Trophoblast cell (in vitro differentiated cells and primary cell): ENCODE results near the gene SBF2.

Experiments used
- DNase-seq, 2 donors: peaks; one replicate each; pipeline ENCODE4 v3.0.0-alpha.2; 2016
- H2AFZ ChIP-seq: 2 replicates; pipeline ENCODE4 v1.6.1; 2013; ENCODE audit warnings: low read length, moderate library complexity, mild to moderate bottlenecking; ENCODE audit not compliant: insufficient read depth, poor library complexity
- H2AK5ac ChIP-seq: 2 replicates; pipeline ENCODE4 v1.6.1; 2013; ENCODE audit warnings: mild to moderate bottlenecking, low read length
- H2BK120ac ChIP-seq: 2 replicates; pipeline ENCODE4 v1.6.1; 2013; ENCODE audit warnings: low read length, mild to moderate bottlenecking, moderate library complexity; ENCODE audit not compliant: insufficient read depth, poor library complexity
- H2BK12ac ChIP-seq: 2 replicates; pipeline ENCODE4 v1.6.1; 2013; ENCODE audit warnings: mild to moderate bottlenecking, low read length, moderate library complexity
- H2BK5ac ChIP-seq: 2 replicates; pipeline ENCODE4 v1.6.1; 2013; ENCODE audit warnings: low read length, low read depth, moderate library complexity, mild to moderate bottlenecking; ENCODE audit not compliant: poor library complexity
- H3K14ac ChIP-seq: 2 replicates; pipeline ENCODE4 v1.6.1; 2013; ENCODE audit warnings: mild to moderate bottlenecking, low read length
- H3K18ac ChIP-seq: 2 replicates; pipeline ENCODE4 v1.6.1; 2013; ENCODE audit warnings: mild to moderate bottlenecking, low read length
- H3K23ac ChIP-seq: 2 replicates; pipeline ENCODE4 v1.6.1; 2013; ENCODE audit warnings: low read length
- H3K27ac ChIP-seq: 2 replicates; pipeline ENCODE4 v1.5.1; 2013; ENCODE audit warnings: low read depth, mild to moderate bottlenecking, inconsistent platforms, low read length, moderate library complexity
- H3K27me3 ChIP-seq: 2 replicates; pipeline ENCODE4 v1.6.1; 2013; ENCODE audit warnings: inconsistent platforms, mild to moderate bottlenecking, low read length, moderate library complexity; ENCODE audit not compliant: insufficient read depth
- H3K36me3 ChIP-seq, 2 experiments: 1 replicate in 1 of 2; 2 replicates in 1 of 2; pipeline ENCODE4 v1.6.1; 2013; ENCODE audit warnings: low read length in 2 of 2, mild to moderate bottlenecking in 2 of 2, moderate library complexity in 1 of 2; ENCODE audit not compliant: insufficient read depth in 2 of 2, control insufficient read depth in 1 of 2
- H3K4ac ChIP-seq: 2 replicates; pipeline ENCODE4 v1.6.1; 2013; ENCODE audit warnings: low read depth, mild to moderate bottlenecking, low read length, moderate library complexity
- H3K4me1 ChIP-seq, 2 experiments: 1 replicate in 1 of 2; 2 replicates in 1 of 2; pipeline ENCODE4 v1.6.1; 2013; ENCODE audit warnings: low read length in 2 of 2, mild to moderate bottlenecking in 2 of 2, moderate library complexity in 1 of 2; ENCODE audit not compliant: insufficient read depth in 2 of 2, control insufficient read depth in 1 of 2
- H3K4me2 ChIP-seq: 2 replicates; pipeline ENCODE4 v1.6.1; 2013; ENCODE audit warnings: inconsistent platforms, mild to moderate bottlenecking, low read length, moderate library complexity
- H3K4me3 ChIP-seq: 2 replicates; pipeline ENCODE4 v1.5.1; 2013; ENCODE audit warnings: mild to moderate bottlenecking, low read depth, low read length, inconsistent platforms
- H3K79me1 ChIP-seq: one replicate; pipeline ENCODE4 v1.6.1; 2013; ENCODE audit warnings: low read length
- H3K79me2 ChIP-seq: 2 replicates; pipeline ENCODE4 v1.6.1; 2013; ENCODE audit warnings: low read length, mild to moderate bottlenecking; ENCODE audit not compliant: control insufficient read depth, insufficient read depth, poor library complexity
- H3K9ac ChIP-seq: 2 replicates; pipeline ENCODE4 v1.6.1; 2013; ENCODE audit warnings: mild to moderate bottlenecking, low read length
- H3K9me3 ChIP-seq: 2 replicates; pipeline ENCODE4 v1.6.1; 2013; ENCODE audit warnings: low read depth, mild to moderate bottlenecking, control low read depth, inconsistent platforms, low read length; ENCODE audit not compliant: insufficient read depth
- H4K12ac ChIP-seq: 2 replicates; pipeline ENCODE4 v1.6.1; 2013; ENCODE audit warnings: low read depth, mild to moderate bottlenecking, low read length, moderate library complexity
- H4K8ac ChIP-seq: 2 replicates; pipeline ENCODE4 v1.6.1; 2013; ENCODE audit warnings: low read depth, mild to moderate bottlenecking, low read length, moderate library complexity
- H4K91ac ChIP-seq: one replicate; pipeline ENCODE4 v1.6.1; 2013; ENCODE audit warnings: low read depth, mild to moderate bottlenecking, low read length, moderate library complexity
- WGBS: extraction: QIAGEN DNeasy Blood & Tissue Kit; methylation state at CpG from one replicate; pipeline ENCODE4 v1.1.7; 2013; ENCODE audit warnings: missing lambda C conversion rate; ENCODE audit not compliant: insufficient read length, insufficient coverage; ENCODE audit errors: extremely low coverage; 5-methylcytosine and 5-hydroxymethylcytosine counted together

SBF2 gene

DNA sequence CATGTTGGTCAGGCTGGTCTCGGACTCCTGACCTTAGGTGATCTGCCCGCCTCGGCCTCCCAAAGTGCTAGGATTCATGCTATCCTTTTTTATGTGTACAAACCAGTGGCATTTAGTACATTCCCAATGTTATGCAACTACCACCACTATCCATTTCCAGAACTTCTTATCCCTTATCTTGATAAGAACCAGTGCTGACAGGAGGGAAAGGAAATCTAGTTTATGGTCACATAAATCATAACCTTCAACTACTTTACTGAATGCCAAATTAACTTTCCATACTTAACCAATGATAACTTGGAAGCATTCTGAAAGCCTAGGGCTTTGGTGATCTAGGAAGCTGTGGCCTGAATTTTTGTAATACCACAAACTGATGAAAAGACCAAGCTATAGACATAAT lies 459.7 kb downstream of the SBF2 start:
- H3K27me3 ChIP-seq: no peaks in the 10 kb centered on the region
- no peaks in the 10 kb centered on the region for H3K9me3 ChIP-seq
- H2AK5ac ChIP-seq: no peak overlapping the region
- H2AFZ ChIP-seq: no peak overlapping the region
- H3K9ac ChIP-seq: no peak overlapping the region
- no peak overlapping the region for H3K14ac ChIP-seq
- H4K91ac ChIP-seq: no peak overlapping the region
- no peaks in the 10 kb centered on the region for H3K79me1 ChIP-seq
- H2BK120ac ChIP-seq: no peak overlapping the region
- H3K18ac ChIP-seq: no peak overlapping the region
- H3K27ac ChIP-seq: no peak overlapping the region
- H3K79me2 ChIP-seq: no peaks in the 10 kb centered on the region
- DNase-seq: peak; percentile 26 to 82
- no peak overlapping the region for H3K4me2 ChIP-seq
- H3K36me3 ChIP-seq: peaks cover 0 to 3% of the 10 kb centered on the region in 2 experiments
- no peak overlapping the region for H2BK5ac ChIP-seq
- H2BK12ac ChIP-seq: no peak overlapping the region
- no peak overlapping the region for H4K8ac ChIP-seq
- no peak overlapping the region for H3K23ac ChIP-seq
- no CpG with 5 or more reads among the region's 3 CpGs for WGBS
- peaks cover 0 to under 1% of the 10 kb centered on the region in 2 experiments for H3K4me1 ChIP-seq
- H3K4me3 ChIP-seq: no peak overlapping the region
- no peak overlapping the region for H3K4ac ChIP-seq
- H4K12ac ChIP-seq: no peak overlapping the region

DNA sequence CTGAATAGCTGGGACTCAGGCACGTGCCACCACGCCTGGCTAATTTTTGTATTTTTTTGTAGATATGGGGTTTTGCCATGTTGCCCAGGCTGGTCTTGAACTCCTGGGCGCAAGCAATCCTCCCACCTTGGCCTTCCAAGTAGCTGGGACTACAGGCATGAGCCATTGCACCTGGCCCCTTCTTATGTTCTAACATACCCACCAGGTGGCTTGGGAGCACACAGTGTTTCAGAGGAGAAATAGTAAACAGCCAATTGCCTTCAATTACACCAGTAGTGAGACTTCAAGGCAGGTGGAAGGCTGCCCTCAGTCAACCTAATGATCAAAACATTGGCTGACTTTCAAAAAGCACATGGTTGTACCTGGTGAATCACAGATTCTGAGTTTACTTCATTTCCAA lies 462.9 kb downstream of the SBF2 start:
- no peak overlapping the region for H4K12ac ChIP-seq
- H3K4me3 ChIP-seq: no peak overlapping the region
- H3K9ac ChIP-seq: no peak overlapping the region
- no peaks in the 10 kb centered on the region for H3K27me3 ChIP-seq
- no peaks in the 10 kb centered on the region for H3K9me3 ChIP-seq
- H3K4me2 ChIP-seq: no peak overlapping the region
- no peaks in the 10 kb centered on the region for H3K79me1 ChIP-seq
- H3K79me2 ChIP-seq: no peaks in the 10 kb centered on the region
- H3K27ac ChIP-seq: no peak overlapping the region
- no peak overlapping the region for H3K23ac ChIP-seq
- H2BK12ac ChIP-seq: no peak overlapping the region
- H2BK120ac ChIP-seq: no peak overlapping the region
- H2AK5ac ChIP-seq: no peak overlapping the region
- H3K4me1 ChIP-seq: no peaks in the 10 kb centered on the region
- no peak overlapping the region for H3K14ac ChIP-seq
- H3K18ac ChIP-seq: no peak overlapping the region
- H2BK5ac ChIP-seq: no peak overlapping the region
- no peak overlapping the region for H3K4ac ChIP-seq
- no peak overlapping the region for H4K8ac ChIP-seq
- H2AFZ ChIP-seq: no peak overlapping the region
- H4K91ac ChIP-seq: no peak overlapping the region
- WGBS: no CpG with 5 or more reads among the region's 3 CpGs
- no peak for DNase-seq
- H3K36me3 ChIP-seq: peaks cover 0 to 3% of the 10 kb centered on the region in 2 experiments

- no CpG with 5 or more reads among the region's 1 CpG for WGBS
- peaks cover 2% of the 10 kb centered on the region for H3K79me1 ChIP-seq
- DNase-seq: no peak
- peaks cover 3% of the 10 kb centered on the region in 2 experiments for H3K4me1 ChIP-seq
- no peak overlapping the region for H3K4me3 ChIP-seq
- no peak overlapping the region for H3K4ac ChIP-seq
- no peak overlapping the region for H2AK5ac ChIP-seq
- H3K36me3 ChIP-seq: peaks cover 0 to 3% of the 10 kb centered on the region in 2 experiments
- H3K14ac ChIP-seq: no peak overlapping the region
- H2BK12ac ChIP-seq: no peak overlapping the region
- H3K27ac ChIP-seq: no peak overlapping the region
- no peaks in the 10 kb centered on the region for H3K79me2 ChIP-seq
- no peak overlapping the region for H4K8ac ChIP-seq
- H4K12ac ChIP-seq: no peak overlapping the region
- no peaks in the 10 kb centered on the region for H3K9me3 ChIP-seq
- H3K27me3 ChIP-seq: no peaks in the 10 kb centered on the region
- H3K18ac ChIP-seq: no peak overlapping the region
- H2BK5ac ChIP-seq: no peak overlapping the region
- H2BK120ac ChIP-seq: no peak overlapping the region
- H3K23ac ChIP-seq: no peak overlapping the region
- no peak overlapping the region for H4K91ac ChIP-seq
- no peak overlapping the region for H3K4me2 ChIP-seq
- H3K9ac ChIP-seq: no peak overlapping the region
- H2AFZ ChIP-seq: no peak overlapping the region
Measured at GRCh38 chr11:9827708-9828107, 466.3 kb downstream of the SBF2 start.

DNA sequence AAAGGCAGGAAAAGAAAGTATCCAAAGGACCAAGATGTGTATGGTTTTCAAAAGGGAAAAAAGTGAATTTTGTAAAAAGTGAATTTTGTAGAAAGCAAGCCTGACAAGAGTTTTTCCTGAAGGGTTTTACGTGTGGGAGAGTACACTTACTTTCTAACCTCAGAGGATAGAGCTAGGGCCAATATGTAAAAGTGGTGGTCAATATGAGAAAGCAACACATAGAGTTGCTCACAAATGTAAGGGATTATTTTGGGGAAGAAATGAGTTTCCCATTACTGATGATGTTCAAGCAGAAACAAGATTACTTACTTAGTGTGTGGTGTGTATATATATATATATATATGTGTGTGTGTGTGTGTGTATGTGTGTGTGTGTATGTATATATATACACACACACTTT lies 467.6 kb downstream of the SBF2 start:
- H4K8ac ChIP-seq: no peak overlapping the region
- no peak overlapping the region for H2BK120ac ChIP-seq
- no peak overlapping the region for H3K27ac ChIP-seq
- H2BK5ac ChIP-seq: no peak overlapping the region
- no peak overlapping the region for H2AK5ac ChIP-seq
- H2AFZ ChIP-seq: no peak overlapping the region
- peaks cover 0 to 3% of the 10 kb centered on the region in 2 experiments for H3K36me3 ChIP-seq
- no peaks in the 10 kb centered on the region for H3K9me3 ChIP-seq
- no peak for DNase-seq
- no CpG with 5 or more reads among the region's 1 CpG for WGBS
- H3K14ac ChIP-seq: no peak overlapping the region
- H3K4me1 ChIP-seq: peaks cover 3% of the 10 kb centered on the region in 2 experiments
- no peak overlapping the region for H3K9ac ChIP-seq
- no peaks in the 10 kb centered on the region for H3K79me2 ChIP-seq
- H4K91ac ChIP-seq: no peak overlapping the region
- no peak overlapping the region for H3K4ac ChIP-seq
- H3K27me3 ChIP-seq: no peaks in the 10 kb centered on the region
- no peak overlapping the region for H2BK12ac ChIP-seq
- H4K12ac ChIP-seq: no peak overlapping the region
- no peak overlapping the region for H3K23ac ChIP-seq
- no peak overlapping the region for H3K18ac ChIP-seq
- no peak overlapping the region for H3K4me2 ChIP-seq
- no peak overlapping the region for H3K4me3 ChIP-seq
- H3K79me1 ChIP-seq: peaks cover 2% of the 10 kb centered on the region
